GM04503 (cell line): ENCODE measurements around the gene EHMT1.

Experiments
- DNase-seq: peaks from one replicate; pipeline ENCODE4 v3.0.0-alpha.2; 2012; ENCODE audit warnings: low read depth

EHMT1 gene

GRCh38 chr9:137646341-137646740, 27.5 kb downstream of the EHMT1 start:
- no peak for DNase-seq

GRCh38 chr9:137647096-137647714, 28.4 kb downstream of the EHMT1 start:
- no peak for DNase-seq

GRCh38 chr9:137648396-137648795, 29.6 kb downstream of the EHMT1 start:
- no peak for DNase-seq

- DNase-seq: no peak
Measured at GRCh38 chr9:137649553-137649952, 30.7 kb downstream of the EHMT1 start.

GRCh38 chr9:137650259-137650658, 31.5 kb downstream of the EHMT1 start:
- DNase-seq: no peak

- no peak for DNase-seq
Measured at GRCh38 chr9:137650779-137651178, 32.0 kb downstream of the EHMT1 start.

- DNase-seq: no peak
Measured at GRCh38 chr9:137656416-137656815, 37.6 kb downstream of the EHMT1 start.

GRCh38 chr9:137657606-137658005, 38.8 kb downstream of the EHMT1 start:
- DNase-seq: no peak

GRCh38 chr9:137658781-137659180, 40.0 kb downstream of the EHMT1 start:
- no peak for DNase-seq

GRCh38 chr9:137660144-137660543, 41.3 kb downstream of the EHMT1 start:
- no peak for DNase-seq

GRCh38 chr9:137663584-137663983, 44.8 kb downstream of the EHMT1 start:
- no peak for DNase-seq

- DNase-seq: no peak
Measured at GRCh38 chr9:137664676-137665075, 45.9 kb downstream of the EHMT1 start.

- no peak for DNase-seq
Measured at GRCh38 chr9:137665226-137665625, 46.4 kb downstream of the EHMT1 start.

- no peak for DNase-seq
Measured at GRCh38 chr9:137665697-137666512, 47.1 kb downstream of the EHMT1 start.

- DNase-seq: no peak
Measured at GRCh38 chr9:137666513-137666822, 47.7 kb downstream of the EHMT1 start.

GRCh38 chr9:137666955-137667670, 48.3 kb downstream of the EHMT1 start:
- no peak for DNase-seq

GRCh38 chr9:137668203-137668602, 49.4 kb downstream of the EHMT1 start:
- no peak for DNase-seq

- no peak for DNase-seq
Measured at GRCh38 chr9:137669261-137669672, 50.5 kb downstream of the EHMT1 start.

GRCh38 chr9:137670391-137671195, 51.8 kb downstream of the EHMT1 start:
- no peak for DNase-seq

- DNase-seq: no peak
Measured at GRCh38 chr9:137671196-137671538, 52.4 kb downstream of the EHMT1 start.

GRCh38 chr9:137671721-137672120, 52.9 kb downstream of the EHMT1 start:
- no peak for DNase-seq
